ENCODE data around the gene ARFIP1. TPM values are rescaled to one million over a fixed set of nuclear protein-coding genes. Genes with fewer than 3 reads are reported as not detected.

The ARFIP1 gene
- total RNA-seq, 1 donor from 2014 or later: 68.0 TPM

DNA sequence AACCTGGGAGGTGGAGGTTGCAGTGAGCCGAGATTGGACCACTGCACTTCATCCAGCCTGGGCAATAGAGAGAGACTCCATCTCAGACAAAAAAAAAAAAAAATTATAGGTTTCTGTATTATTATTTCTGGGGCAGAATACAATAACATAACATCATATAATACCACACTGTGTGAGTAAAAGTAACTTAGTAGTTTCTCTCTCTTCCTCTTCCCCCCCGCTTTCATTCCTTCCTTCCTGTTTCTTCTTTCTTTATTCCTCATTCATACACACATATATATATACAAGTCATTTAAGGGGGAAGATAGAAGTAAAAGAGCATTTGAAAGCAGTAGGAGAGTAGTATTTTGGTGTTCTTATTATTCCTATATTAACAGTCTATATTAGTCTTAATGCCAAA, 100.5 kb downstream of the ARFIP1 start:
- Mint-ChIP-seq H3K27ac (no peak overlapping the region), H3K9me3 (peaks cover 20% of the 10 kb centered on the region), H3K36me3 (peaks cover 44% of the 10 kb centered on the region), H3K4me1 (peaks cover 8% of the 10 kb centered on the region), H3K4me3 (no peak overlapping the region), H3K27me3 (ENCODE audit: insufficient read depth, low read depth) (no peaks in the 10 kb centered on the region)
- Histone ChIP-seq H3K27ac (no peak overlapping the region), H3K9ac (no peak overlapping the region), H3K79me2 (ENCODE audit: low read depth) (no peaks in the 10 kb centered on the region), H3K27me3 (no peaks in the 10 kb centered on the region), H3K4me3 (no peak overlapping the region), H3K36me3 (no peaks in the 10 kb centered on the region), H3K9me3 (ENCODE audit: low read depth) (no peaks in the 10 kb centered on the region), H3F3A (ENCODE audit: low read depth) (no peaks in the 10 kb centered on the region), H3K4me2 (no peak overlapping the region), H3K4me1 (peaks cover 13% of the 10 kb centered on the region), H4K20me1 (ENCODE audit: low read depth) (no peaks in the 10 kb centered on the region), H2AFZ (replicated peaks) (no peak overlapping the region)
- DNase-seq (ENCODE audit: low spot score): no peak
- TF ChIP-seq, protein P1, sequence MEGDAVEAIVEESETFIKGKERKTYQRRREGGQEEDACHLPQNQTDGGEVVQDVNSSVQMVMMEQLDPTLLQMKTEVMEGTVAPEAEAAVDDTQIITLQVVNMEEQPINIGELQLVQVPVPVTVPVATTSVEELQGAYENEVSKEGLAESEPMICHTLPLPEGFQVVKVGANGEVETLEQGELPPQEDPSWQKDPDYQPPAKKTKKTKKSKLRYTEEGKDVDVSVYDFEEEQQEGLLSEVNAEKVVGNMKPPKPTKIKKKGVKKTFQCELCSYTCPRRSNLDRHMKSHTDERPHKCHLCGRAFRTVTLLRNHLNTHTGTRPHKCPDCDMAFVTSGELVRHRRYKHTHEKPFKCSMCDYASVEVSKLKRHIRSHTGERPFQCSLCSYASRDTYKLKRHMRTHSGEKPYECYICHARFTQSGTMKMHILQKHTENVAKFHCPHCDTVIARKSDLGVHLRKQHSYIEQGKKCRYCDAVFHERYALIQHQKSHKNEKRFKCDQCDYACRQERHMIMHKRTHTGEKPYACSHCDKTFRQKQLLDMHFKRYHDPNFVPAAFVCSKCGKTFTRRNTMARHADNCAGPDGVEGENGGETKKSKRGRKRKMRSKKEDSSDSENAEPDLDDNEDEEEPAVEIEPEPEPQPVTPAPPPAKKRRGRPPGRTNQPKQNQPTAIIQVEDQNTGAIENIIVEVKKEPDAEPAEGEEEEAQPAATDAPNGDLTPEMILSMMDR (IDR thresholded peaks at IDR 0.05): no peak
- TF ChIP-seq EZH2phosphoT487 (IDR thresholded peaks at IDR 0.05) (no peak), EZH2 (IDR thresholded peaks at IDR 0.05) (no peak)

DNA sequence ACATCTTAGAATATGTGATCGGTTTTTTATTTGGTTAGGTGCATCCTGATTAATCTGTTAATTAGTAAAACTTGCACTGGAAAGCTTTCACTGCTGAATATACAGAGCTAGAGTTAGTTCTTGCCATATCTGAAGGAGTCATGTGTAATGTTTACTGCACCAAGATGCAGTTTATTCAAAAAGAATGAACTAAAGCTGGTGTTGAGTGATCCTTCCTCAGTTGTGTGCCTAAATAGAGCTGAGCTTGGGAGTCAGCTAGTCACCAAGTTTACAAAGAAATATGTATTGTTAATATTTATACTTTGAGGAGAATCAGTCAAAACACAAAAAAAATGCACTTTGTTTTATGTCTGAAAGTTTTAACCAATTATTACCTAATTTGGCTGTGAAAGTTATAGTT, 102.2 kb downstream of the ARFIP1 start:
- Mint-ChIP-seq H3K27me3 (ENCODE audit: insufficient read depth, low read depth) (no peaks in the 10 kb centered on the region), H3K9me3 (peaks cover 10% of the 10 kb centered on the region), H3K27ac (no peak overlapping the region), H3K4me3 (no peak overlapping the region), H3K4me1 (peaks cover 19% of the 10 kb centered on the region), H3K36me3 (peaks cover 27% of the 10 kb centered on the region)
- no peak overlapping the region for H3K4me2 ChIP-seq
- no peak overlapping the region for H3K27ac ChIP-seq
- H4K20me1 ChIP-seq (ENCODE audit: low read depth): no peaks in the 10 kb centered on the region
- TF ChIP-seq, protein P1 (IDR thresholded peaks at IDR 0.05): no peak
- TF ChIP-seq EZH2phosphoT487 (IDR thresholded peaks at IDR 0.05): no peak
- no peak for TF ChIP-seq EZH2 (IDR thresholded peaks at IDR 0.05)
- no peaks in the 10 kb centered on the region for H3F3A ChIP-seq (ENCODE audit: low read depth)
- H3K4me1 ChIP-seq: peaks cover 25% of the 10 kb centered on the region
- H3K9ac ChIP-seq: no peak overlapping the region
- H3K27me3 ChIP-seq: no peaks in the 10 kb centered on the region
- DNase-seq (ENCODE audit: low spot score): no peak
- H3K9me3 ChIP-seq (ENCODE audit: low read depth): no peaks in the 10 kb centered on the region
- no peak overlapping the region for H2AFZ ChIP-seq (replicated peaks)
- H3K36me3 ChIP-seq: no peaks in the 10 kb centered on the region
- H3K79me2 ChIP-seq (ENCODE audit: low read depth): no peaks in the 10 kb centered on the region
- H3K4me3 ChIP-seq: no peak overlapping the region

DNA sequence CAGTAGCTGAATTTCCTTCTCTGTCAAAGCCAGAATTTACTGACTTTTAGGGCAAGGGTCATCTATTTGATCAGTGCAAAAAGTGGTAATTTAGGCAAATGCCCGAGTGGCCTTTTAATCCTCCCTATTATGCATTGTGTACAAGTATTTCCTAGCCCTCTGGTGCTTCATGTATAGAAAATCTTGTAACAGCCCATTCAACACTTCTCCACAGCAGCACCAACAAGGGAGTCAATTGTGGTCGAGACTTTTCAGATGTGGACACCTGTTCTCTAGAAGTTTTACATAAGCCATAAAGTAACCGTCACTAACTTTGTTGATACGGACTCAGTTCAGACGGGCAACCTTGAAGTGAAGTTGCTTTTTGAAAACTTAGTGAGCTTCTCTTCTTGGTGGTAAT, 105.4 kb downstream of the ARFIP1 start:
- H2AFZ ChIP-seq (replicated peaks): no peak overlapping the region
- peaks cover 19% of the 10 kb centered on the region for H3K4me1 Mint-ChIP-seq
- H4K20me1 ChIP-seq (ENCODE audit: low read depth): no peaks in the 10 kb centered on the region
- DNase-seq (ENCODE audit: low spot score): peak; percentile 23
- peak overlapping the region; percentile 41 for H3K4me2 ChIP-seq
- H3K27me3 ChIP-seq: no peaks in the 10 kb centered on the region
- H3K9me3 Mint-ChIP-seq: no peaks in the 10 kb centered on the region
- H3K4me3 ChIP-seq: no peak overlapping the region
- peaks cover 25% of the 10 kb centered on the region for H3K4me1 ChIP-seq
- no peak overlapping the region for H3K27ac Mint-ChIP-seq
- no peak overlapping the region for H3K27ac ChIP-seq
- H3K36me3 ChIP-seq: no peaks in the 10 kb centered on the region
- peaks cover 22% of the 10 kb centered on the region for H3K36me3 Mint-ChIP-seq
- H3K79me2 ChIP-seq (ENCODE audit: low read depth): no peaks in the 10 kb centered on the region
- TF ChIP-seq EZH2phosphoT487 (IDR thresholded peaks at IDR 0.05): no peak
- TF ChIP-seq EZH2 (IDR thresholded peaks at IDR 0.05): no peak
- TF ChIP-seq, protein P1 (IDR thresholded peaks at IDR 0.05): no peak
- H3K9ac ChIP-seq: no peak overlapping the region
- no peaks in the 10 kb centered on the region for H3K27me3 Mint-ChIP-seq (ENCODE audit: insufficient read depth, low read depth)
- H3F3A ChIP-seq (ENCODE audit: low read depth): no peaks in the 10 kb centered on the region
- no peaks in the 10 kb centered on the region for H3K9me3 ChIP-seq (ENCODE audit: low read depth)
- no peak overlapping the region for H3K4me3 Mint-ChIP-seq

Data from neural progenitor cell (in vitro differentiated cells).